Osteoblast (primary cell): ENCODE results near the gene NPFFR2. TPM values are rescaled to one million over a fixed set of nuclear protein-coding genes. Genes with fewer than 3 reads are reported as not detected.

ENCODE experiments used
- DNase-seq: peaks from one replicate; pipeline ENCODE4 v3.0.0; 2011; ENCODE audit warnings: low spot score, mixed read lengths; ENCODE audit not compliant: insufficient read length; ENCODE audit errors: missing footprints
- H2AFZ ChIP-seq: 2 replicates; pipeline ENCODE4 v1.6.0; 2011; ENCODE audit warnings: mild to moderate bottlenecking, low read length
- H3K27ac ChIP-seq: 2 replicates; pipeline ENCODE4 v1.5.1; 2011; ENCODE audit warnings: mild to moderate bottlenecking, low read depth, low read length, moderate library complexity
- H3K27me3 ChIP-seq: 2 replicates; pipeline ENCODE4 v1.6.0; 2012; ENCODE audit warnings: mild to moderate bottlenecking, control low read depth, inconsistent platforms, low read length, moderate library complexity; ENCODE audit not compliant: insufficient read depth
- H3K36me3 ChIP-seq: 2 replicates; pipeline ENCODE4 v1.5.1; 2011; ENCODE audit warnings: mild to moderate bottlenecking, low read length, control low read depth, moderate library complexity; ENCODE audit not compliant: insufficient read depth
- H3K4me1 ChIP-seq: 2 replicates; pipeline ENCODE4 v1.5.1; 2011; ENCODE audit warnings: mild to moderate bottlenecking, low read length, control low read depth, moderate library complexity; ENCODE audit not compliant: insufficient read depth
- H3K4me2 ChIP-seq: 2 replicates; pipeline ENCODE4 v1.6.0; 2011; ENCODE audit warnings: mild to moderate bottlenecking, low read length; ENCODE audit not compliant: insufficient read depth
- H3K4me3 ChIP-seq: fragments of 200-600 bp; sonication (generic); 3 replicates; pipeline ENCODE4 v1.5.1; 2012; ENCODE audit warnings: mild to moderate bottlenecking, low read length, inconsistent platforms; ENCODE audit not compliant: insufficient read depth
- H3K79me2 ChIP-seq: 2 replicates; pipeline ENCODE4 v1.6.0; 2012; ENCODE audit warnings: mild to moderate bottlenecking, low read length, control low read depth, inconsistent platforms; ENCODE audit not compliant: insufficient read depth
- H3K9me3 ChIP-seq: 2 replicates; pipeline ENCODE4 v1.5.1; 2011; ENCODE audit warnings: low read depth, low read length, control low read depth
- H4K20me1 ChIP-seq: 2 replicates; pipeline ENCODE4 v1.6.0; 2012; ENCODE audit warnings: mild to moderate bottlenecking, low read length, control low read depth; ENCODE audit not compliant: insufficient read depth
- total RNA-seq: library from RNA; depleted of rRNA; stranded (reverse); fragments of >200 nt; gene quantifications from 2 replicates; pipeline ENCODE4 v1.2.3, GENCODE V29; 2012
- TF ChIP-seq, protein P1 (sequence below): IDR thresholded peaks from 2 replicates; pipeline ENCODE4 v1.5.1; 2011; ENCODE audit warnings: mild to moderate bottlenecking, low read depth, low read length, moderate library complexity; ENCODE audit errors: extremely low read depth

NPFFR2 gene
- total RNA-seq, 1 donor: not detected

DNA sequence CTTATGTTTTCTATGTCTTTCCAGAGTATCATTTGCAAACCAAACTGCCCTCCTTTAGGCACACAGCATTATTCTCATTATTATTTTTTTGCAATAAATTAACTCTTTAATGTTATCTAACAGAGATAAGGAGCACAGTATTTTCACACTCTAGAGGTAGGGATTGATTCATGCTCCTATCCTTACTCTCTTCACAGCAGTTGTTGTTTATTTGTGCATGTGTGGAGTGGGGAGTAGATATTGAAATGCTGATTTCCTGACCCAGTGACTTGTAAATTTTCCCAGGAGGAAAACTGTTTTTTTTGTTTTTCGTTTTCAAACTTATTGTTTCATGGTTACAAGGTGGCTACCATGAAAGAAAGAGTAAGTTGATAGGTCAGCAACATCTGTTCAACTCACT, 140.0 kb downstream of the NPFFR2 start:
- H3K4me3 ChIP-seq: no peak overlapping the region
- no peak for DNase-seq
- H3K36me3 ChIP-seq: no peaks in the 10 kb centered on the region
- H3K4me1 ChIP-seq: no peaks in the 10 kb centered on the region
- no peak overlapping the region for H3K27ac ChIP-seq
- H3K79me2 ChIP-seq: no peaks in the 10 kb centered on the region
- H2AFZ ChIP-seq: no peak overlapping the region
- TF ChIP-seq, protein P1, sequence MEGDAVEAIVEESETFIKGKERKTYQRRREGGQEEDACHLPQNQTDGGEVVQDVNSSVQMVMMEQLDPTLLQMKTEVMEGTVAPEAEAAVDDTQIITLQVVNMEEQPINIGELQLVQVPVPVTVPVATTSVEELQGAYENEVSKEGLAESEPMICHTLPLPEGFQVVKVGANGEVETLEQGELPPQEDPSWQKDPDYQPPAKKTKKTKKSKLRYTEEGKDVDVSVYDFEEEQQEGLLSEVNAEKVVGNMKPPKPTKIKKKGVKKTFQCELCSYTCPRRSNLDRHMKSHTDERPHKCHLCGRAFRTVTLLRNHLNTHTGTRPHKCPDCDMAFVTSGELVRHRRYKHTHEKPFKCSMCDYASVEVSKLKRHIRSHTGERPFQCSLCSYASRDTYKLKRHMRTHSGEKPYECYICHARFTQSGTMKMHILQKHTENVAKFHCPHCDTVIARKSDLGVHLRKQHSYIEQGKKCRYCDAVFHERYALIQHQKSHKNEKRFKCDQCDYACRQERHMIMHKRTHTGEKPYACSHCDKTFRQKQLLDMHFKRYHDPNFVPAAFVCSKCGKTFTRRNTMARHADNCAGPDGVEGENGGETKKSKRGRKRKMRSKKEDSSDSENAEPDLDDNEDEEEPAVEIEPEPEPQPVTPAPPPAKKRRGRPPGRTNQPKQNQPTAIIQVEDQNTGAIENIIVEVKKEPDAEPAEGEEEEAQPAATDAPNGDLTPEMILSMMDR: no peak
- no peaks in the 10 kb centered on the region for H3K9me3 ChIP-seq
- H3K4me2 ChIP-seq: no peak overlapping the region
- H4K20me1 ChIP-seq: no peaks in the 10 kb centered on the region
- H3K27me3 ChIP-seq: no peaks in the 10 kb centered on the region

DNA sequence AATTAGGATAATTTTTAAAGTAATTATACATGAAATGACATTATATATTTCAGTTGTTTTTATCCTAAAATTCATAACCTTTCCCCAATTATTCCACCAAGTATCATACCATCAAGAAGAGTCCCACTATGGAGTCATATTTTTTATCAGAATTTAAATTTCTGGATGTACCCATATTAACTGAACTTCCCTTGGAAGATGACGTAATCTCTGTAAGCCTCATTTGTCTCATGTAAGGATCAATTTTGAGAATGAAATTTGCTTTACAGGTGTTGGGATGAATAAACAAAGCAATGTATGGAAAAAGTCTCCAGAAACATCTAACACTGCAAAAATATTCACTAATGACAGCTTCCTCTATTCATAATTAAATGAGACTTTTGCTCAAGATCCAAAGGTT, 147.5 kb downstream of the NPFFR2 start:
- DNase-seq: no peak
- Histone ChIP-seq H4K20me1 (no peaks in the 10 kb centered on the region), H3K4me3 (no peak overlapping the region), H3K4me1 (no peaks in the 10 kb centered on the region), H3K27me3 (no peaks in the 10 kb centered on the region), H2AFZ (no peak overlapping the region), H3K36me3 (no peaks in the 10 kb centered on the region), H3K27ac (no peak overlapping the region), H3K4me2 (no peak overlapping the region), H3K9me3 (no peaks in the 10 kb centered on the region), H3K79me2 (no peaks in the 10 kb centered on the region)
- TF ChIP-seq, protein P1: no peak

DNA sequence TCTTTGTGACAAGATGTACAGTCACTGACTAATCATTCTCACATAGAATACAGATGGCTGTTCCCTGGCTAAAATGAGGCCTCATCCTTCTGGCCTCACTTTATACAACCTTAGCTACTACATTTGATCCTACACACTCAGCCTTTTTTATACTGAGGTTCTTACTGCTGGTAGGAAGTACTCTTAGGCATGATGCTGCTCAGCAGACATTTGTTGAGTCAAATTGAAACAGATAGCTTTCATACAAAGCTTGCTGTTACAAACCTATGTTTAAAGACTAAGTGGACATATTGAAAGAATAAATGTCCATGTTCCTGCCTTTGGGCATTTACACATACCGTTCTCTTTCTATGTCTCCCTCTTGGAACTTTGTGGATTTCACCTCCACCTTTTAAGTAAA, 154.9 kb downstream of the NPFFR2 start:
- Histone ChIP-seq H3K36me3 (no peaks in the 10 kb centered on the region), H3K4me3 (no peak overlapping the region), H3K79me2 (no peaks in the 10 kb centered on the region), H3K27me3 (no peaks in the 10 kb centered on the region), H3K4me2 (no peak overlapping the region), H3K27ac (no peak overlapping the region), H4K20me1 (no peaks in the 10 kb centered on the region), H3K4me1 (no peaks in the 10 kb centered on the region), H3K9me3 (no peaks in the 10 kb centered on the region), H2AFZ (no peak overlapping the region)
- no peak for DNase-seq
- TF ChIP-seq, protein P1: no peak

DNA sequence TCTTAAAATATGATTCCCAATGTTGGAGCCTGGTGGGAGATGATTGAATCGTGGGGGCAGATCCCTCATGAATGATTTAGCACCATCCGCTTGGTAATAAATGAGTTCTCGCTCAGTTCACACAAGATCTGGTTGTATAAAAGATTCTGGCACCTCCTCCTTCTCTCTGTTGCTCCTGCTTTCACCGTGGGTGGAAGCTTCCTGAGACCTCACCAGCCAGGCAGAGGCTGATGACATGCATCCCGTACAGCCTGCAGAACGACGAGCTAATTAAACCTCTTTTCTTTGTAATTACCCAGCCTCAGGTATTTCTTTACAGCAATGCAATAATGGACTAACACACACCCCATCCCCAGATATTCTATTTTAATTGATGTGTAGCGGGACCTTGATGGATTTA, 162.2 kb downstream of the NPFFR2 start:
- H3K79me2 ChIP-seq: no peaks in the 10 kb centered on the region
- H3K27ac ChIP-seq: no peak overlapping the region
- DNase-seq: no peak
- no peak overlapping the region for H2AFZ ChIP-seq
- no peaks in the 10 kb centered on the region for H4K20me1 ChIP-seq
- H3K9me3 ChIP-seq: no peaks in the 10 kb centered on the region
- TF ChIP-seq, protein P1: no peak
- H3K4me2 ChIP-seq: no peak overlapping the region
- no peaks in the 10 kb centered on the region for H3K27me3 ChIP-seq
- H3K36me3 ChIP-seq: no peaks in the 10 kb centered on the region
- H3K4me1 ChIP-seq: no peaks in the 10 kb centered on the region
- no peak overlapping the region for H3K4me3 ChIP-seq
